ENCODE results near the gene POC1B.

Gene POC1B

GRCh38 chr12:89486264-89486663 is 39.6 kb downstream of the POC1B start:
- no peak overlapping the region for H3K27ac ChIP-seq (ENCODE audit: insufficient read depth in 1 of 2, low read depth in 1 of 2, low read length in 2 of 2, poor library complexity in 1 of 2, severe bottlenecking in 2 of 2)
- ChIA-PET CTCF (interaction anchor here (0.8 to 1.9 kb wide), 3 partner anchors 35 to 469 kb away, joined by 3 to 5 read pairs (median 3); no protein-coding TSS in a partner anchor), POLR2A (no interaction called here)
- no peaks in the 10 kb centered on the region for H3K9me3 ChIP-seq (ENCODE audit: control extremely low read depth in 1 of 5, control insufficient read depth in 4 of 5, insufficient read depth in 2 of 5, low read depth in 1 of 5, low read length in 4 of 5)
- DNase-seq = no peak
- no peak overlapping the region for H3K4me3 ChIP-seq (ENCODE audit: control insufficient read depth in 1 of 7, extremely low read depth in 1 of 7, insufficient read depth in 4 of 7, low read depth in 2 of 7, low read length in 6 of 7)
- peaks cover 0 to 35% (median 24%) of the 10 kb centered on the region in 4 experiments for H3K36me3 ChIP-seq (ENCODE audit: control insufficient read depth in 4 of 4, insufficient read depth in 4 of 4, low read length in 3 of 4)
- H3K4me1 ChIP-seq (ENCODE audit: control extremely low read depth in 1 of 4, control insufficient read depth in 4 of 4, insufficient read depth in 4 of 4, low read length in 3 of 4) = no peaks in the 10 kb centered on the region
- H3K27me3 ChIP-seq (replicated peaks in 2 of 5; ENCODE audit: control insufficient read depth in 4 of 5, insufficient read depth in 5 of 5, low read length in 4 of 5) = no peaks in the 10 kb centered on the region
- WGBS (ENCODE audit: insufficient coverage) = 94% methylated on average over 2 of the region's 2 CpGs

GRCh38 chr12:89484470-89484869 is 41.4 kb downstream of the POC1B start:
- H3K36me3 ChIP-seq (ENCODE audit: control insufficient read depth in 4 of 4, insufficient read depth in 4 of 4, low read length in 3 of 4) = peaks cover 0 to 22% (median 17%) of the 10 kb centered on the region in 4 experiments
- no CpG with 5 or more reads among the region's 1 CpG for WGBS (ENCODE audit: insufficient coverage)
- no peaks in the 10 kb centered on the region for H3K9me3 ChIP-seq (ENCODE audit: control extremely low read depth in 1 of 5, control insufficient read depth in 4 of 5, insufficient read depth in 2 of 5, low read depth in 1 of 5, low read length in 4 of 5)
- H3K4me3 ChIP-seq (ENCODE audit: control insufficient read depth in 1 of 7, extremely low read depth in 1 of 7, insufficient read depth in 4 of 7, low read depth in 2 of 7, low read length in 6 of 7) = no peak overlapping the region
- H3K27ac ChIP-seq (ENCODE audit: insufficient read depth in 1 of 2, low read depth in 1 of 2, low read length in 2 of 2, poor library complexity in 1 of 2, severe bottlenecking in 2 of 2) = no peak overlapping the region
- no peak for DNase-seq
- POLR2A ChIA-PET = no interaction called here
- no peaks in the 10 kb centered on the region for H3K27me3 ChIP-seq (replicated peaks in 2 of 5; ENCODE audit: control insufficient read depth in 4 of 5, insufficient read depth in 5 of 5, low read length in 4 of 5)
- CTCF ChIA-PET = interaction anchor here (2.4 kb wide), 1 partner anchor 37 kb away, joined by 5 read pairs; no protein-coding TSS in a partner anchor
- no peaks in the 10 kb centered on the region for H3K4me1 ChIP-seq (ENCODE audit: control extremely low read depth in 1 of 4, control insufficient read depth in 4 of 4, insufficient read depth in 4 of 4, low read length in 3 of 4)

- DNase-seq = no peak
- CTCF ChIA-PET = interaction anchor here (1.0 kb wide), 1 partner anchor 46 kb away, joined by 3 read pairs; no protein-coding TSS in a partner anchor
- peaks cover 0 to 9% (median 3%) of the 10 kb centered on the region in 4 experiments for H3K36me3 ChIP-seq (ENCODE audit: control insufficient read depth in 4 of 4, insufficient read depth in 4 of 4, low read length in 3 of 4)
- H3K27me3 ChIP-seq (replicated peaks in 2 of 5; ENCODE audit: control insufficient read depth in 4 of 5, insufficient read depth in 5 of 5, low read length in 4 of 5) = no peaks in the 10 kb centered on the region
- H3K4me1 ChIP-seq (ENCODE audit: control extremely low read depth in 1 of 4, control insufficient read depth in 4 of 4, insufficient read depth in 4 of 4, low read length in 3 of 4) = no peaks in the 10 kb centered on the region
- H3K9me3 ChIP-seq (ENCODE audit: control extremely low read depth in 1 of 5, control insufficient read depth in 4 of 5, insufficient read depth in 2 of 5, low read depth in 1 of 5, low read length in 4 of 5) = no peaks in the 10 kb centered on the region
- no peak overlapping the region for H3K27ac ChIP-seq (ENCODE audit: insufficient read depth in 1 of 2, low read depth in 1 of 2, low read length in 2 of 2, poor library complexity in 1 of 2, severe bottlenecking in 2 of 2)
- no peak overlapping the region for H3K4me3 ChIP-seq (ENCODE audit: control insufficient read depth in 1 of 7, extremely low read depth in 1 of 7, insufficient read depth in 4 of 7, low read depth in 2 of 7, low read length in 6 of 7)
- POLR2A ChIA-PET = no interaction called here
- WGBS (ENCODE audit: insufficient coverage) = 100% methylated on average over 2 of the region's 2 CpGs
Measured at GRCh38 chr12:89481213-89481914, 44.5 kb downstream of the POC1B start.

- Histone ChIP-seq H3K9me3 (ENCODE audit: control extremely low read depth in 1 of 5, control insufficient read depth in 4 of 5, insufficient read depth in 2 of 5, low read depth in 1 of 5, low read length in 4 of 5) (no peaks in the 10 kb centered on the region), H3K27ac (ENCODE audit: insufficient read depth in 1 of 2, low read depth in 1 of 2, low read length in 2 of 2, poor library complexity in 1 of 2, severe bottlenecking in 2 of 2) (no peak overlapping the region), H3K4me3 (ENCODE audit: control insufficient read depth in 1 of 7, extremely low read depth in 1 of 7, insufficient read depth in 4 of 7, low read depth in 2 of 7, low read length in 6 of 7) (no peak overlapping the region), H3K27me3 (replicated peaks in 2 of 5; ENCODE audit: control insufficient read depth in 4 of 5, insufficient read depth in 5 of 5, low read length in 4 of 5) (no peaks in the 10 kb centered on the region), H3K4me1 (ENCODE audit: control extremely low read depth in 1 of 4, control insufficient read depth in 4 of 4, insufficient read depth in 4 of 4, low read length in 3 of 4) (no peaks in the 10 kb centered on the region), H3K36me3 (ENCODE audit: control insufficient read depth in 4 of 4, insufficient read depth in 4 of 4, low read length in 3 of 4) (peaks cover 0 to 6% (median 0%) of the 10 kb centered on the region in 4 experiments)
- no peak for DNase-seq
- POLR2A ChIA-PET = no interaction called here
- CTCF ChIA-PET = no interaction called here
- WGBS (ENCODE audit: insufficient coverage) = 100% methylated on average over 3 of the region's 3 CpGs
Measured at GRCh38 chr12:89479982-89480381, 45.9 kb downstream of the POC1B start.

GRCh38 chr12:89477633-89478279 is 48.1 kb downstream of the POC1B start:
- ChIA-PET POLR2A (no interaction called here), CTCF (interaction anchor here (1.0 to 1.5 kb wide), 4 partner anchors 16 to 47 kb away, joined by 3 to 4 read pairs (median 3); no protein-coding TSS in a partner anchor)
- Histone ChIP-seq H3K36me3 (ENCODE audit: control insufficient read depth in 4 of 4, insufficient read depth in 4 of 4, low read length in 3 of 4) (no peaks in the 10 kb centered on the region), H3K27me3 (replicated peaks in 2 of 5; ENCODE audit: control insufficient read depth in 4 of 5, insufficient read depth in 5 of 5, low read length in 4 of 5) (no peaks in the 10 kb centered on the region), H3K4me1 (ENCODE audit: control extremely low read depth in 1 of 4, control insufficient read depth in 4 of 4, insufficient read depth in 4 of 4, low read length in 3 of 4) (no peaks in the 10 kb centered on the region), H3K4me3 (ENCODE audit: control insufficient read depth in 1 of 7, extremely low read depth in 1 of 7, insufficient read depth in 4 of 7, low read depth in 2 of 7, low read length in 6 of 7) (no peak overlapping the region), H3K27ac (ENCODE audit: insufficient read depth in 1 of 2, low read depth in 1 of 2, low read length in 2 of 2, poor library complexity in 1 of 2, severe bottlenecking in 2 of 2) (no peak overlapping the region), H3K9me3 (ENCODE audit: control extremely low read depth in 1 of 5, control insufficient read depth in 4 of 5, insufficient read depth in 2 of 5, low read depth in 1 of 5, low read length in 4 of 5) (no peaks in the 10 kb centered on the region)
- no peak for DNase-seq
- 70% methylated on average over 4 of the region's 8 CpGs for WGBS (ENCODE audit: insufficient coverage)

GRCh38 chr12:89476904-89477595 is 48.8 kb downstream of the POC1B start:
- H3K9me3 ChIP-seq (ENCODE audit: control extremely low read depth in 1 of 5, control insufficient read depth in 4 of 5, insufficient read depth in 2 of 5, low read depth in 1 of 5, low read length in 4 of 5) = no peaks in the 10 kb centered on the region
- H3K27me3 ChIP-seq (replicated peaks in 2 of 5; ENCODE audit: control insufficient read depth in 4 of 5, insufficient read depth in 5 of 5, low read length in 4 of 5) = no peaks in the 10 kb centered on the region
- DNase-seq = no peak
- no peaks in the 10 kb centered on the region for H3K36me3 ChIP-seq (ENCODE audit: control insufficient read depth in 4 of 4, insufficient read depth in 4 of 4, low read length in 3 of 4)
- no peak overlapping the region for H3K27ac ChIP-seq (ENCODE audit: insufficient read depth in 1 of 2, low read depth in 1 of 2, low read length in 2 of 2, poor library complexity in 1 of 2, severe bottlenecking in 2 of 2)
- WGBS (ENCODE audit: insufficient coverage) = 11% methylated on average over 1 of the region's 4 CpGs
- CTCF ChIA-PET = interaction anchor here (0.9 to 1.5 kb wide), 6 partner anchors 10 to 48 kb away, joined by 3 to 4 read pairs (median 3); no protein-coding TSS in a partner anchor
- POLR2A ChIA-PET = no interaction called here
- no peak overlapping the region for H3K4me3 ChIP-seq (ENCODE audit: control insufficient read depth in 1 of 7, extremely low read depth in 1 of 7, insufficient read depth in 4 of 7, low read depth in 2 of 7, low read length in 6 of 7)
- H3K4me1 ChIP-seq (ENCODE audit: control extremely low read depth in 1 of 4, control insufficient read depth in 4 of 4, insufficient read depth in 4 of 4, low read length in 3 of 4) = no peaks in the 10 kb centered on the region

Data from common myeloid progenitor, CD34-positive (primary cell).